Measurements from ENCODE around the gene LEF1.

DNA sequence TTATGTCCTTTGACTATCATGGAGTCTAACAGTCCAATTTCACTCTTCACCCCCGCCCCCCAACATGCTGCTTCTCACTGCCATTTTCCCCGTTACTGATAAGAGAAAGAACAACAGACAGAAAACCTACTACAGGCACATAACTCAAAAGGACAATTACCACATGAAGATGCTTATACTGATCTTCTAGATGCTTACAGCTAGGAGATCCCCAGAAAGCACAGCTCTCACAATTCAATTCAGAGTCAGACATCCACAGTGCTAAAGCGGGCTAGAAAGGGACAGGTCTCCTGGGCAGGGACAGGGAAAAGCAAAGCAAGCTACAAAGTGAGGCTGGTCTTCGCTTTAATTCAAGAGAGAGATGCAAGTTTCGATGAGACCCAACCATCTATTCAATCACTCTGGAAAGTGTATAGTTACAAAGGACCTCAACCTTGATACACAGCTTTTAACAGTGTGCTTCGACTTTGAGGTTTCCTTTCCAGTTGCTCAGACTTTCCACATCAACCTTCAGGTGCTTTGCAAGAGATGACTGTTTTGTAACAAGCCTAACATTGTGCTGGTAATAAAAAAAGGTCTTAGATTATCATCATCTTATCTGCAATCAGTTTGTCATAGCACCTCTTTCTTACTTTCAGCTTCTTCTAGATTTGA, 60.9 kb downstream of the LEF1 start:
- TF ChIP-seq, protein P1, sequence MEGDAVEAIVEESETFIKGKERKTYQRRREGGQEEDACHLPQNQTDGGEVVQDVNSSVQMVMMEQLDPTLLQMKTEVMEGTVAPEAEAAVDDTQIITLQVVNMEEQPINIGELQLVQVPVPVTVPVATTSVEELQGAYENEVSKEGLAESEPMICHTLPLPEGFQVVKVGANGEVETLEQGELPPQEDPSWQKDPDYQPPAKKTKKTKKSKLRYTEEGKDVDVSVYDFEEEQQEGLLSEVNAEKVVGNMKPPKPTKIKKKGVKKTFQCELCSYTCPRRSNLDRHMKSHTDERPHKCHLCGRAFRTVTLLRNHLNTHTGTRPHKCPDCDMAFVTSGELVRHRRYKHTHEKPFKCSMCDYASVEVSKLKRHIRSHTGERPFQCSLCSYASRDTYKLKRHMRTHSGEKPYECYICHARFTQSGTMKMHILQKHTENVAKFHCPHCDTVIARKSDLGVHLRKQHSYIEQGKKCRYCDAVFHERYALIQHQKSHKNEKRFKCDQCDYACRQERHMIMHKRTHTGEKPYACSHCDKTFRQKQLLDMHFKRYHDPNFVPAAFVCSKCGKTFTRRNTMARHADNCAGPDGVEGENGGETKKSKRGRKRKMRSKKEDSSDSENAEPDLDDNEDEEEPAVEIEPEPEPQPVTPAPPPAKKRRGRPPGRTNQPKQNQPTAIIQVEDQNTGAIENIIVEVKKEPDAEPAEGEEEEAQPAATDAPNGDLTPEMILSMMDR (IDR thresholded peaks at IDR 0.05) = no peak
- TF ChIP-seq EZH2phosphoT487 (IDR thresholded peaks at IDR 0.05) (no peak), EZH2 (IDR thresholded peaks at IDR 0.05) (no peak)

All from neural progenitor cell (in vitro differentiated cells).